H54 (cell line): ENCODE data around the gene LELP1.
"Not testable (repeated sequence)": the region's sequence is repeated elsewhere in the genome, so short reads cannot be mapped to it uniquely, and the experiment has no call there.

Source experiments
- DNase-seq: peaks from one replicate; pipeline ENCODE4 v3.0.0; 2011; ENCODE audit warnings: low spot score, mixed read lengths; ENCODE audit not compliant: insufficient read length
- FAIRE-seq: peaks from 3 replicates; lab custom pipeline; 2011; peaks lifted over from hg19 to GRCh38; lab: Jason Lieb, UNC
- POLR2A ChIP-seq: IDR thresholded peaks from 2 replicates; pipeline ENCODE4 v1.6.1; 2011; ENCODE audit warnings: low read depth, mild to moderate bottlenecking, low read length

Gene LELP1

GRCh38 chr1:153213519-153213918 is 10.3 kb downstream of the LELP1 start:
- no peak for TF ChIP-seq POLR2A
- DNase-seq (no peak), FAIRE-seq (no peak)

GRCh38 chr1:153217212-153217611 is 14.0 kb downstream of the LELP1 start, which contains the start of gene PRR9:
Gene PRR9 (plus strand): TSS chr1:153217584. CDS start chr1:153218145, 561 bp downstream.
- no peak for TF ChIP-seq POLR2A
- FAIRE-seq (no peak), DNase-seq (no peak)

- FAIRE-seq (no peak), DNase-seq (no peak)
- no peak for TF ChIP-seq POLR2A
Observed at GRCh38 chr1:153217744-153218416, 14.7 kb downstream of the LELP1 start.

- TF ChIP-seq POLR2A, result no peak
- no peak for FAIRE-seq
- DNase-seq, result no peak
Observed at GRCh38 chr1:153220606-153221303, 17.5 kb downstream of the LELP1 start.

- not testable (repeated sequence) for DNase-seq
- peak; percentile 72 for FAIRE-seq
Observed at GRCh38 chr1:153223040-153223891, 20.0 kb downstream of the LELP1 start.

GRCh38 chr1:153227810-153228209 is 24.6 kb downstream of the LELP1 start:
- no peak for DNase-seq
- no peak for FAIRE-seq

GRCh38 chr1:153228491-153228890 is 25.3 kb downstream of the LELP1 start:
- FAIRE-seq (no peak), DNase-seq (no peak)
- no peak for TF ChIP-seq POLR2A

More at GRCh38 chr1:153227810-153228209, 24.6 kb downstream of the LELP1 start:
- no peak for TF ChIP-seq POLR2A

GRCh38 chr1:153229076-153229829 is 26.0 kb downstream of the LELP1 start:
- DNase-seq, result not testable (repeated sequence)
- peak; percentile 75 for FAIRE-seq

- FAIRE-seq, result no peak
- DNase-seq, result no peak
- no peak for TF ChIP-seq POLR2A
Observed at GRCh38 chr1:153231363-153231762, 28.1 kb downstream of the LELP1 start.

GRCh38 chr1:153231785-153232184 is 28.6 kb downstream of the LELP1 start:
- no peak for TF ChIP-seq POLR2A
- FAIRE-seq, result no peak

GRCh38 chr1:153232553-153232952 is 29.3 kb downstream of the LELP1 start:
- DNase-seq, result no peak
- no peak for TF ChIP-seq POLR2A
- no peak for FAIRE-seq

More at GRCh38 chr1:153231785-153232184, 28.6 kb downstream of the LELP1 start:
- no peak for DNase-seq

- DNase-seq (no peak), FAIRE-seq (no peak)
- TF ChIP-seq POLR2A, result no peak
Observed at GRCh38 chr1:153233448-153233847, 30.2 kb downstream of the LELP1 start.

GRCh38 chr1:153238527-153238926 is 35.3 kb downstream of the LELP1 start:
- DNase-seq (no peak), FAIRE-seq (no peak)
- no peak for TF ChIP-seq POLR2A
